NOMO-1 treated with DMSO at 0.1 percent for 48 hours (cell line): Measurements from ENCODE around the gene H2BW1.
"Not testable (repeated sequence)": the region's sequence is repeated elsewhere in the genome, so short reads cannot be mapped to it uniquely, and the experiment has no call there.

Experiments
- DNase-seq: peaks from one replicate; lab custom pipeline; 2025; ENCODE audit not compliant: unreplicated experiment; lab: John Stamatoyannopoulos, UW

The H2BW1 gene

GRCh38 chrX:104013606-104014005, at the start of gene H2BW1:
H2BW1 (minus strand) TSS chrX:104013708; CDS start chrX:104013576, 132 bp downstream.
- no peak for DNase-seq

- DNase-seq, result not testable (repeated sequence)
These were observed 49.1 kb upstream of the H2BW1 start for GRCh38 chrX:104062636-104063035.

- not testable (repeated sequence) for DNase-seq
These were observed 41.4 kb upstream of the H2BW1 start for GRCh38 chrX:104054956-104055355.

GRCh38 chrX:104047171-104047570, 33.7 kb upstream of the H2BW1 start:
- no peak for DNase-seq

GRCh38 chrX:104045642-104046041, 32.1 kb upstream of the H2BW1 start:
- DNase-seq, result no peak

- DNase-seq, result no peak
These were observed 27.5 kb upstream of the H2BW1 start for GRCh38 chrX:104041003-104041402.

- no peak for DNase-seq
These were observed 26.4 kb upstream of the H2BW1 start, which contains the start of gene H2BW2 for GRCh38 chrX:104039689-104040505. H2BW2 (plus strand) TSS chrX:104039956; CDS start chrX:104039995, 39 bp downstream.

- DNase-seq, result no peak
These were observed 4.6 kb upstream of the H2BW1 start for GRCh38 chrX:104018126-104018525.

- DNase-seq, result not testable (repeated sequence)
These were observed 2.1 kb upstream of the H2BW1 start for GRCh38 chrX:104015576-104015975.

- no peak for DNase-seq
These were observed 350 bp downstream of the H2BW1 start for GRCh38 chrX:104013158-104013557.

GRCh38 chrX:104008831-104009230, 4.7 kb downstream of the H2BW1 start:
- no peak for DNase-seq

GRCh38 chrX:103999234-103999633, 14.3 kb downstream of the H2BW1 start:
- DNase-seq, result no peak

- DNase-seq, result not testable (repeated sequence)
These were observed 30.0 kb downstream of the H2BW1 start for GRCh38 chrX:103983508-103983907.

GRCh38 chrX:103962411-103963278, 50.9 kb downstream of the H2BW1 start, which contains the start of gene TMSB15B:
TMSB15B (plus strand) TSS chrX:103962627.
- not testable (repeated sequence) for DNase-seq
